ENCODE results near the gene MYLK4. TPM values are rescaled to one million over a fixed set of nuclear protein-coding genes. Genes with fewer than 3 reads are reported as not detected.

The MYLK4 gene
- 0.42 and 0.75 TPM in 2 replicates for total RNA-seq

GRCh38 chr6:2750832-2751231 is at the start of gene MYLK4:
Gene MYLK4, minus strand, starts transcription at chr6:2750922. Its CDS starts 1,628 bp downstream, at chr6:2749294.
- no peak for DNase-seq (ENCODE audit: low read depth)
- no peak for TF ChIP-seq CTCF (IDR thresholded peaks at IDR 0.05; ENCODE audit: insufficient read depth, low read length, poor library complexity, severe bottlenecking)
- H3K27me3 ChIP-seq (ENCODE audit: control insufficient read depth, insufficient read depth, low read length), result no peaks in the 10 kb centered on the region
- H3K4me3 ChIP-seq (ENCODE audit: low read depth, low read length), result no peak within 1 kb of the TSS
- H3K36me3 ChIP-seq (ENCODE audit: control insufficient read depth, insufficient read depth, low read length), result no peaks in the 10 kb centered on the region

- no peak for DNase-seq (ENCODE audit: low read depth)
- Histone ChIP-seq H3K4me3 (ENCODE audit: low read depth, low read length) (no peak overlapping the region), H3K36me3 (ENCODE audit: control insufficient read depth, insufficient read depth, low read length) (no peaks in the 10 kb centered on the region), H3K27me3 (ENCODE audit: control insufficient read depth, insufficient read depth, low read length) (no peaks in the 10 kb centered on the region)
- TF ChIP-seq CTCF (IDR thresholded peaks at IDR 0.05; ENCODE audit: insufficient read depth, low read length, poor library complexity, severe bottlenecking), result no peak
Observed at GRCh38 chr6:2799936-2800527, 49.3 kb upstream of the MYLK4 start.

DNA sequence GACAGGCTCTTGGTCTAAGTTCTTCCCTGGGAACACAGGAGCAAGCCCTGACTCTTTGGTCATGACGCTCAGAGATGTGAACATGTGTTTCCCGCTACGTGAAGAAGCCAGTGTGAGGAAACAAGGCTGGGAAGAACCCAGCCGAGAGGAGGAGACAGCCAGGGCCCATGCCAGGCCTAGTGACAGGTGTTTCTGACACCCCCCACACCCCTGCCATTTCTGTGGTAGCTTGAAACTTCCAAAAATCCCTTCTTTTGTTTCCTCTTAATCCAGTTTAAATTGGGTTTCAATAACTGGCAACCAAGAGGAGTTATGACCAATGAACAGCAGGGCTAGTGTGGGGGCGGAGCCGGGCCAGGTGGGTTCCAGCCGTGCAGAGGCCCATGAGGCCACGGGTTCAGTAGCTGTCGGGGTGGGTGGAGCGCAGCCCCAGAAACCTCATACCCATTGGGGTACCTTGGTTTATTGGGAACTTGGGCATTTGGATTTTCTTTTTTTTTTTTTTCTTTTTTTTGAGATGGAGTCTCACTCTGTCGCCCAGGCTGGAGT is 47.9 kb upstream of the MYLK4 start:
- DNase-seq (ENCODE audit: low read depth), result no peak
- Histone ChIP-seq H3K4me3 (ENCODE audit: low read depth, low read length) (no peak overlapping the region), H3K36me3 (ENCODE audit: control insufficient read depth, insufficient read depth, low read length) (no peaks in the 10 kb centered on the region), H3K27me3 (ENCODE audit: control insufficient read depth, insufficient read depth, low read length) (no peaks in the 10 kb centered on the region)
- TF ChIP-seq CTCF (IDR thresholded peaks at IDR 0.05; ENCODE audit: insufficient read depth, low read length, poor library complexity, severe bottlenecking), result no peak

DNA sequence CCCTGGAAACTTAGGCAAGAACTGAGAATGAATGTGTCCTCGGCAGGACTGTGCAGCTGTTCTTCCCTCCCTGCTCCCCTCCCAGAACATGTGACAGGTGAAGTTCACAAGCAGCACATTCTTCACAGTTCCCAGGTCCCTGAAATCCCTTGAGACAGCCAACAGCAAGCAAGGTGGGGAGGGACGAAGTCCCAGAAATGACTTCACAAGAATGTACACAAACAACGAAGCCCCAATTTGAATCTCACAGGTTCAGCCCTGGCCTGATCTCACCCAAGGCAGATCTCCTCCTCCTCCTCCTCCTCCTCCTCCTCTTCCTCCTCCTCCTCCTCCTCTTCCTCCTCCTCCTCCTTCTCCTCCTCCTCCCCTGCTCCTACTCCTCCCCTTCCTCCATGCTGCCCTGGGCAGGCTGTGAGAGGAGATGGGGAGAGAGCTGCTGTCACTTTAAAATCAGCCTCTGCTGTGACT is 46.9 kb upstream of the MYLK4 start:
- Histone ChIP-seq H3K27me3 (ENCODE audit: control insufficient read depth, insufficient read depth, low read length) (no peaks in the 10 kb centered on the region), H3K4me3 (ENCODE audit: low read depth, low read length) (no peak overlapping the region), H3K36me3 (ENCODE audit: control insufficient read depth, insufficient read depth, low read length) (no peaks in the 10 kb centered on the region)
- no peak for TF ChIP-seq CTCF (IDR thresholded peaks at IDR 0.05; ENCODE audit: insufficient read depth, low read length, poor library complexity, severe bottlenecking)
- no peak for DNase-seq (ENCODE audit: low read depth)

- no peaks in the 10 kb centered on the region for H3K36me3 ChIP-seq (ENCODE audit: control insufficient read depth, insufficient read depth, low read length)
- DNase-seq (ENCODE audit: low read depth), result no peak
- no peaks in the 10 kb centered on the region for H3K27me3 ChIP-seq (ENCODE audit: control insufficient read depth, insufficient read depth, low read length)
- no peak for TF ChIP-seq CTCF (IDR thresholded peaks at IDR 0.05; ENCODE audit: insufficient read depth, low read length, poor library complexity, severe bottlenecking)
- no peak overlapping the region for H3K4me3 ChIP-seq (ENCODE audit: low read depth, low read length)
Observed at GRCh38 chr6:2796861-2797260, 46.1 kb upstream of the MYLK4 start.

- Histone ChIP-seq H3K27me3 (ENCODE audit: control insufficient read depth, insufficient read depth, low read length) (no peaks in the 10 kb centered on the region), H3K4me3 (ENCODE audit: low read depth, low read length) (no peak overlapping the region), H3K36me3 (ENCODE audit: control insufficient read depth, insufficient read depth, low read length) (no peaks in the 10 kb centered on the region)
- no peak for TF ChIP-seq CTCF (IDR thresholded peaks at IDR 0.05; ENCODE audit: insufficient read depth, low read length, poor library complexity, severe bottlenecking)
- no peak for DNase-seq (ENCODE audit: low read depth)
Observed at GRCh38 chr6:2795956-2796355, 45.2 kb upstream of the MYLK4 start.
